Astrocyte (in vitro differentiated cells and primary cell): ENCODE data around the gene GMNN.

Source experiments
- EZH2 ChIP-seq: IDR thresholded peaks from 2 replicates; pipeline ENCODE4 v1.6.1; 2012; ENCODE audit warnings: mild to moderate bottlenecking, low read length, inconsistent platforms; ENCODE audit not compliant: insufficient read depth
- TF ChIP-seq, protein P1 (sequence below): IDR thresholded peaks from 2 replicates; pipeline ENCODE4 v1.5.1; 2011; ENCODE audit warnings: low read depth, mild to moderate bottlenecking, inconsistent platforms, low read length, moderate library complexity; ENCODE audit not compliant: insufficient read depth

DNA sequence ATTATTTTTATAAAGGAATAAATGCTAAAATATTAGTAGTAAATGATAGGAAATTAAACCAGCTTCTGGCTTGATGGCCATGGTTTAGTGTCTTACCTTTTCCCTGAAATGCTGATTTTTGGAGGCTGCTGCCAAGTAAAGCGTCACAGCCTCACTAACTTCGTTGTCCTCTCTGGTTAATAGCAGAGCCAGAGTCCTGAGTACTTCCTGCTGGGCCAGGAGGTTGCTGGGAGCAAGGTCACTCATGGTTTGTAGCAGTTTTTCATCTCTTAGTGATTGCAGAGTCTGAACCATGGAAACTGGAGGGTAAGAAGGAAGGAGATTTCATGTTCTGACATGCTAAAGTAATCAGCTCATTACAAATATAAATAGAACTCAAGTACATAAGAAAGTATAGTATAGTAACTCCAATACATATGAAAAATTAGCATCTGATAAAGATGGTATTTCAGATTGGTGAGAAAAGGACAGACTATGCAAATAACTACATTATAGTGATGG lies 50.4 kb downstream of the GMNN start:
- TF ChIP-seq, protein P1, sequence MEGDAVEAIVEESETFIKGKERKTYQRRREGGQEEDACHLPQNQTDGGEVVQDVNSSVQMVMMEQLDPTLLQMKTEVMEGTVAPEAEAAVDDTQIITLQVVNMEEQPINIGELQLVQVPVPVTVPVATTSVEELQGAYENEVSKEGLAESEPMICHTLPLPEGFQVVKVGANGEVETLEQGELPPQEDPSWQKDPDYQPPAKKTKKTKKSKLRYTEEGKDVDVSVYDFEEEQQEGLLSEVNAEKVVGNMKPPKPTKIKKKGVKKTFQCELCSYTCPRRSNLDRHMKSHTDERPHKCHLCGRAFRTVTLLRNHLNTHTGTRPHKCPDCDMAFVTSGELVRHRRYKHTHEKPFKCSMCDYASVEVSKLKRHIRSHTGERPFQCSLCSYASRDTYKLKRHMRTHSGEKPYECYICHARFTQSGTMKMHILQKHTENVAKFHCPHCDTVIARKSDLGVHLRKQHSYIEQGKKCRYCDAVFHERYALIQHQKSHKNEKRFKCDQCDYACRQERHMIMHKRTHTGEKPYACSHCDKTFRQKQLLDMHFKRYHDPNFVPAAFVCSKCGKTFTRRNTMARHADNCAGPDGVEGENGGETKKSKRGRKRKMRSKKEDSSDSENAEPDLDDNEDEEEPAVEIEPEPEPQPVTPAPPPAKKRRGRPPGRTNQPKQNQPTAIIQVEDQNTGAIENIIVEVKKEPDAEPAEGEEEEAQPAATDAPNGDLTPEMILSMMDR = no peak
- no peak for TF ChIP-seq EZH2
